ENCODE results near the gene CTPS1. TPM values are rescaled to one million over a fixed set of nuclear protein-coding genes. Genes with fewer than 3 reads are reported as not detected.

CTPS1 gene
- total RNA-seq, 4 donors from 2014 or later: 30.9 to 70.1 (median 51.3) TPM

DNA sequence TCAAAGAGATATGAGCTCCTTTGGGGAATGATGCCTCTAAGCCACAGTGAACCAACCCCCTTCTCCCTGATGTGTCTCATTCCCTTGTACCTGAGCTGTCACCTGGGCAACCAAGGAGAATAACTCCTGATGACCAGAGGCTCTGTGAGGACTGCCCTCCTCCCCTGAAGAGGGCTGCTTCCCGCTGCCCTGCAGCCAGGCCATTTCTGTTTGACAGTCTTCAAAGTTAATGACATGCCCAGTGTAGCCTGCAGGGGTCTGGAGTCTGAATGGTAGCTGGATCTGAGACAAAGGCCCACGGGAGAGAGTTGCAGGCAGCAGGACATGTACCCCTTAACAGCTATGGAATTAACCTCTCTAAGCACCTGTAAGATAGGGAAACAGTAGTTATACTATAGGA, 45.5 kb downstream of the CTPS1 start:
- Histone ChIP-seq H3K27me3 (no peaks in the 10 kb centered on the region), H3K27ac (no peak overlapping the region), H3K4me3 (no peak overlapping the region), H3K36me3 (no peaks in the 10 kb centered on the region), H3K4me1 (peaks cover 0 to 3% of the 10 kb centered on the region in 2 donors), H3K9me3 (no peaks in the 10 kb centered on the region)
- DNase-seq: no peak
- intact Hi-C loops (cut with DNase I; ENCODE audit: low total_unique reads): no loop called here
- no peak for TF ChIP-seq POLR2A (IDR thresholded peaks at IDR 0.05)
- TF ChIP-seq, protein P1, sequence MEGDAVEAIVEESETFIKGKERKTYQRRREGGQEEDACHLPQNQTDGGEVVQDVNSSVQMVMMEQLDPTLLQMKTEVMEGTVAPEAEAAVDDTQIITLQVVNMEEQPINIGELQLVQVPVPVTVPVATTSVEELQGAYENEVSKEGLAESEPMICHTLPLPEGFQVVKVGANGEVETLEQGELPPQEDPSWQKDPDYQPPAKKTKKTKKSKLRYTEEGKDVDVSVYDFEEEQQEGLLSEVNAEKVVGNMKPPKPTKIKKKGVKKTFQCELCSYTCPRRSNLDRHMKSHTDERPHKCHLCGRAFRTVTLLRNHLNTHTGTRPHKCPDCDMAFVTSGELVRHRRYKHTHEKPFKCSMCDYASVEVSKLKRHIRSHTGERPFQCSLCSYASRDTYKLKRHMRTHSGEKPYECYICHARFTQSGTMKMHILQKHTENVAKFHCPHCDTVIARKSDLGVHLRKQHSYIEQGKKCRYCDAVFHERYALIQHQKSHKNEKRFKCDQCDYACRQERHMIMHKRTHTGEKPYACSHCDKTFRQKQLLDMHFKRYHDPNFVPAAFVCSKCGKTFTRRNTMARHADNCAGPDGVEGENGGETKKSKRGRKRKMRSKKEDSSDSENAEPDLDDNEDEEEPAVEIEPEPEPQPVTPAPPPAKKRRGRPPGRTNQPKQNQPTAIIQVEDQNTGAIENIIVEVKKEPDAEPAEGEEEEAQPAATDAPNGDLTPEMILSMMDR (IDR thresholded peaks at IDR 0.05): no peak

DNA sequence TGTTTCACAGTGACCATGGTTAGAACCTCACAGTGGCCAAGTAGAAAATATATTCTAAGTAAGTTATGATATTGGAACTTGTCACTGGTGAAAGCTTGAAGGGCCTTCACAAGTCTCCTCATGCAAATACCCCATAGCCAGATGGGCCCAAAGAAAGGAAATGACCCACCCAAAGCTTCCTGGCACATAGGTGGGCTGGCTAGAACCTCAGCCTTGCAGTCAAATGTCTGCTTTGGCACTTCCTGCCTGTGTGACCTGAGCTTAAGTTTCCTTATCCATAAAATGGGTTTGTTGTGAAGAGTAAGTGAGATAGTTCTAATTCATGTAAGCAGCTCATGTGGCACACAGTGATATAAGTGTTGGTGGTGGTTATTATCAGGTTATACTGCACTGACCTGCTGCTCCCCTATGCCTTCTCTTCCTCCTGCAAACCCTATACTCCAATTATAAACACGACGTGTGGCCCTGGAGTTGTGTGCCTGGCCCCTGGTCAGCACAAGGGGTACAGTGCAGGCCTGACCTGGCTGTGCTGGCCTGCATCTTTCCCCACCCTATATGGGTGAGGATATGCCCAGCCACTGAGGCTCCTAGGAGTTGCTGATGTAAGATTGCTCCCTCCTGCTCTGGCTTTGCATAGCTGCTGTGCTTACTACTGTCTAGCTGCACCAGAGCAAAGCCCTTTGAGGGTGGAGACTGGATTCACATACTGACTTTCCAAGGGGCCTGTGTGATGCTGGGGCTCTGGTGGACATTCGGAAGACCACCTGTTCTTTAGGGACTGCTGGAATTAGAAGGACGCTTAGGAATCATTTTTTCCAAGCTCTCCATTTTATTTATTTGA, 46.7 kb downstream of the CTPS1 start:
- no peaks in the 10 kb centered on the region for H3K36me3 ChIP-seq
- intact Hi-C loops (cut with DNase I; ENCODE audit: low total_unique reads): no loop called here
- no peaks in the 10 kb centered on the region for H3K27me3 ChIP-seq

DNA sequence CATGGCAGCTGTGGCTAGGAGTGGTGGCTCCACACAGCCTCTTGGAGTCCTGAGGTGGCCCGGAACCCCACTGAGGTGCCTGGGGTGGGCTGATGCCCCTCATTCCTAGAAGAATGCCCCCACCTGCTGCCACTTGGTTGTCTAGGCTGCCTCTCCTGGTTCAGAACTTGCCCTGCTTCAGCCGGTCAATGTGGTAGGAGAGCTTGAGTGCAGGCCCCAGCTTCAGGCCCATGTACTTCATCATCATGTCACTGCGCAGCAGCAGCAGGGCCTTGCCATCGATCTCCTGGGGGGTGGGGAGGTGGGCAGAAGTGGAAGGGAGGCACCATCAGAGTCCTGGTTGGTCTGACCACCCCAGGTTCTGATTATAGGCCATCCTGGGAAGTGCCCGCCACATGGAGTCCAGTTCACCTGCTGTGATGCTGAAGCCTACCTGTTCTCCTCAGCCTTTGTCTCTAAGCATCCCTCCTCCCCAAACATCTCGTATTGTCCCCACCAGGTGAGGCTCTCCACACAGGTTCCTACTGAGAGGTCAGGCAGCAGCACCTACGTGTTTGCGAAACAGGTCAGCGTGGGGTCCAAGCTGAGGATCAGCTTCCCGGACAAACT, 48.6 kb downstream of the CTPS1 start:
- intact Hi-C loops (cut with DNase I; ENCODE audit: low total_unique reads): no loop called here
- no peaks in the 10 kb centered on the region for H3K9me3 ChIP-seq
- no peaks in the 10 kb centered on the region for H3K36me3 ChIP-seq
- no peaks in the 10 kb centered on the region for H3K27me3 ChIP-seq
- peak overlapping the region; percentile 55 to 56 for H3K27ac ChIP-seq
- no peaks in the 10 kb centered on the region for H3K4me1 ChIP-seq
- H3K4me3 ChIP-seq: no peak overlapping the region
- DNase-seq: no peak
- TF ChIP-seq, protein P1 (IDR thresholded peaks at IDR 0.05): no peak
- TF ChIP-seq POLR2A (IDR thresholded peaks at IDR 0.05): no peak

More for the DNA sequence above, 46.7 kb downstream of the CTPS1 start:
- Histone ChIP-seq H3K27ac (no peak overlapping the region), H3K4me3 (no peak overlapping the region), H3K4me1 (peaks cover 0 to 3% of the 10 kb centered on the region in 2 donors), H3K9me3 (no peaks in the 10 kb centered on the region)
- TF ChIP-seq POLR2A (IDR thresholded peaks at IDR 0.05): no peak
- TF ChIP-seq, protein P1 (IDR thresholded peaks at IDR 0.05): no peak
- no peak for DNase-seq

DNA sequence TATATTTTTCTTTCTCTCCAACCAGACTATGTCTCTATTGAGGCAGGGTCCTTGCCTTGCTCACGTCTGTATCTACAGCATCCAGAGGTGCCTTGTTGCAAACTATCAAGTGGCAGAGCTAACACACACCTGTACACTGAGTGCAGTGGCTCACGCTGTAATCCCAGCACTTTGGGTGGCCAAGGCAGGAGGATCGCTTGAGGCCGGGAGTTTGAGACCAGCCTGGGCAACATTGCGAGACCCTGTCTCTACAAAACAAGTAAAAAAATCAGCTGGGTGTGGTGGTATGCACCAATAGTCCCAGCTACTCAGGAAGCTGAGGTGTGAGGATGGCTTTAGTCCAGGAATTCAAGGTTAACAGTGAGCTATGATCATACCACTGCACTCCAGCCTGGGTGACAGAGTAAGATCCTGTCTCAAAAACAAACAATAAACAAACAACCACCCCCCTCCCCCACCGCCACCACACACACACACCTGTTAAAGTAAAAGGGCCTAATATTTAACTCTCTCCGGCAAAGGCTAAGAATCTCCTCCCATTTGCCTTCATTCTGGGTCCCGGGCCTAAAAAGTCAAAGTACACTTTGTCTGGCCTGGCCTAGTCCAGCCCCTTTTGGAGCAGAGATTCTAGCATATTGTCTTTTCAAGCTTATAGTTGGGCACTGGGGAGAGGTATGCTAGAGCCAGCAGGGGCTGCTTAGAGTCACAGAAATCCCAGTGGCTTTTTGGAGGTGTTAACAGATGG, 51.5 kb downstream of the CTPS1 start:
- TF ChIP-seq POLR2A (IDR thresholded peaks at IDR 0.05): no peak
- TF ChIP-seq, protein P1 (IDR thresholded peaks at IDR 0.05): no peak
- no peaks in the 10 kb centered on the region for H3K27me3 ChIP-seq
- H3K4me1 ChIP-seq: no peaks in the 10 kb centered on the region
- no peak overlapping the region for H3K4me3 ChIP-seq
- H3K36me3 ChIP-seq: no peaks in the 10 kb centered on the region
- DNase-seq: no peak
- H3K27ac ChIP-seq: no peak overlapping the region
- H3K9me3 ChIP-seq: no peaks in the 10 kb centered on the region
- intact Hi-C loops (cut with DNase I; ENCODE audit: low total_unique reads): no loop called here

All from uterus (tissue), 4 donors.